ENCODE measurements around the gene BMI1. TPM values are rescaled to one million over a fixed set of nuclear protein-coding genes. Genes with fewer than 3 reads are reported as not detected.

BMI1 gene
- total RNA-seq, 1 experiment from 2014 or later, result 81.1 TPM

- Histone ChIP-seq H3K36me3 (ENCODE audit: control insufficient read depth in 1 of 2, insufficient read depth in 2 of 2, low read length in 2 of 2) (no peaks in the 10 kb centered on the region), H2AFZ (ENCODE audit: low read depth, low read length, poor library complexity, severe bottlenecking) (no peak overlapping the region), H3K4me2 (ENCODE audit: low read length) (no peak overlapping the region), H3K9me3 (ENCODE audit: control insufficient read depth in 1 of 2, insufficient read depth in 1 of 2, low read depth in 1 of 2, low read length in 2 of 2) (no peaks in the 10 kb centered on the region), H3K4me1 (ENCODE audit: control insufficient read depth in 1 of 2, insufficient read depth in 2 of 2, low read length in 2 of 2) (peaks cover 0 to 12% of the 10 kb centered on the region in 2 experiments; a peak in 2 of 4 replicates), H3K79me2 (ENCODE audit: insufficient read depth, low read length) (no peaks in the 10 kb centered on the region), H4K20me1 (ENCODE audit: insufficient read depth) (no peaks in the 10 kb centered on the region), H3K9me2 (ENCODE audit: insufficient read depth) (no peaks in the 10 kb centered on the region), H3K27ac (ENCODE audit: low read depth, low read length) (no peak overlapping the region), H3K4me3 (replicated peaks in 1 of 2; ENCODE audit: low read depth in 1 of 2, low read length in 2 of 2) (no peak overlapping the region), H3K9ac (ENCODE audit: low read length) (no peak overlapping the region), H3K27me3 (ENCODE audit: insufficient read depth, low read length) (no peaks in the 10 kb centered on the region)
- DNase-seq (ENCODE audit: low read depth, low spot score), result no peak
- no peak for TF ChIP-seq SIN3A (IDR thresholded peaks at IDR 0.05; ENCODE audit: low read depth)
- TF ChIP-seq, protein P1, sequence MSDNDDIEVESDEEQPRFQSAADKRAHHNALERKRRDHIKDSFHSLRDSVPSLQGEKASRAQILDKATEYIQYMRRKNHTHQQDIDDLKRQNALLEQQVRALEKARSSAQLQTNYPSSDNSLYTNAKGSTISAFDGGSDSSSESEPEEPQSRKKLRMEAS (IDR thresholded peaks at IDR 0.05), result no peak
- TF ChIP-seq, protein P2, sequence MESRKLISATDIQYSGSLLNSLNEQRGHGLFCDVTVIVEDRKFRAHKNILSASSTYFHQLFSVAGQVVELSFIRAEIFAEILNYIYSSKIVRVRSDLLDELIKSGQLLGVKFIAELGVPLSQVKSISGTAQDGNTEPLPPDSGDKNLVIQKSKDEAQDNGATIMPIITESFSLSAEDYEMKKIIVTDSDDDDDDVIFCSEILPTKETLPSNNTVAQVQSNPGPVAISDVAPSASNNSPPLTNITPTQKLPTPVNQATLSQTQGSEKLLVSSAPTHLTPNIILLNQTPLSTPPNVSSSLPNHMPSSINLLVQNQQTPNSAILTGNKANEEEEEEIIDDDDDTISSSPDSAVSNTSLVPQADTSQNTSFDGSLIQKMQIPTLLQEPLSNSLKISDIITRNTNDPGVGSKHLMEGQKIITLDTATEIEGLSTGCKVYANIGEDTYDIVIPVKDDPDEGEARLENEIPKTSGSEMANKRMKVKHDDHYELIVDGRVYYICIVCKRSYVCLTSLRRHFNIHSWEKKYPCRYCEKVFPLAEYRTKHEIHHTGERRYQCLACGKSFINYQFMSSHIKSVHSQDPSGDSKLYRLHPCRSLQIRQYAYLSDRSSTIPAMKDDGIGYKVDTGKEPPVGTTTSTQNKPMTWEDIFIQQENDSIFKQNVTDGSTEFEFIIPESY (IDR thresholded peaks at IDR 0.05; ENCODE audit: extremely low read depth, insufficient replicate concordance, low read length), result no peak
- no peak for TF ChIP-seq RAD21 (IDR thresholded peaks at IDR 0.05; ENCODE audit: low read depth)
- TF ChIP-seq ATF3 (IDR thresholded peaks at IDR 0.05), result no peak
- no peak for TF ChIP-seq YY1 (IDR thresholded peaks at IDR 0.05; ENCODE audit: extremely low read depth, insufficient replicate concordance, low read depth, low read length)
- no peak for TF ChIP-seq ZNF274 (IDR thresholded peaks at IDR 0.05; ENCODE audit: low read depth, low read length)
- no peak for TF ChIP-seq TCF7L2 (IDR thresholded peaks at IDR 0.05; ENCODE audit: borderline replicate concordance, extremely low read depth, insufficient read depth, insufficient read length)
- no peak for TF ChIP-seq SP1 (IDR thresholded peaks at IDR 0.05; ENCODE audit: low read depth)
- TF ChIP-seq EZH2phosphoT487 (IDR thresholded peaks at IDR 0.05; ENCODE audit: borderline replicate concordance), result no peak
- TF ChIP-seq, protein P3, sequence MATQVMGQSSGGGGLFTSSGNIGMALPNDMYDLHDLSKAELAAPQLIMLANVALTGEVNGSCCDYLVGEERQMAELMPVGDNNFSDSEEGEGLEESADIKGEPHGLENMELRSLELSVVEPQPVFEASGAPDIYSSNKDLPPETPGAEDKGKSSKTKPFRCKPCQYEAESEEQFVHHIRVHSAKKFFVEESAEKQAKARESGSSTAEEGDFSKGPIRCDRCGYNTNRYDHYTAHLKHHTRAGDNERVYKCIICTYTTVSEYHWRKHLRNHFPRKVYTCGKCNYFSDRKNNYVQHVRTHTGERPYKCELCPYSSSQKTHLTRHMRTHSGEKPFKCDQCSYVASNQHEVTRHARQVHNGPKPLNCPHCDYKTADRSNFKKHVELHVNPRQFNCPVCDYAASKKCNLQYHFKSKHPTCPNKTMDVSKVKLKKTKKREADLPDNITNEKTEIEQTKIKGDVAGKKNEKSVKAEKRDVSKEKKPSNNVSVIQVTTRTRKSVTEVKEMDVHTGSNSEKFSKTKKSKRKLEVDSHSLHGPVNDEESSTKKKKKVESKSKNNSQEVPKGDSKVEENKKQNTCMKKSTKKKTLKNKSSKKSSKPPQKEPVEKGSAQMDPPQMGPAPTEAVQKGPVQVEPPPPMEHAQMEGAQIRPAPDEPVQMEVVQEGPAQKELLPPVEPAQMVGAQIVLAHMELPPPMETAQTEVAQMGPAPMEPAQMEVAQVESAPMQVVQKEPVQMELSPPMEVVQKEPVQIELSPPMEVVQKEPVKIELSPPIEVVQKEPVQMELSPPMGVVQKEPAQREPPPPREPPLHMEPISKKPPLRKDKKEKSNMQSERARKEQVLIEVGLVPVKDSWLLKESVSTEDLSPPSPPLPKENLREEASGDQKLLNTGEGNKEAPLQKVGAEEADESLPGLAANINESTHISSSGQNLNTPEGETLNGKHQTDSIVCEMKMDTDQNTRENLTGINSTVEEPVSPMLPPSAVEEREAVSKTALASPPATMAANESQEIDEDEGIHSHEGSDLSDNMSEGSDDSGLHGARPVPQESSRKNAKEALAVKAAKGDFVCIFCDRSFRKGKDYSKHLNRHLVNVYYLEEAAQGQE (IDR thresholded peaks at IDR 0.05; ENCODE audit: low read depth), result no peak
- TF ChIP-seq CTCF (IDR thresholded peaks at IDR 0.05 in 2 of 3, conservative IDR thresholded peaks at IDR 0.05 in 1 of 3; ENCODE audit: borderline replicate concordance in 1 of 3, insufficient read depth in 1 of 3, low read depth in 2 of 3, low read length in 2 of 3), result no peak
- no peak for TF ChIP-seq ELF1 (IDR thresholded peaks at IDR 0.05; ENCODE audit: borderline replicate concordance, low read depth)
- TF ChIP-seq ZFX (IDR thresholded peaks at IDR 0.05), result no peak
- TF ChIP-seq POLR2AphosphoS5 (IDR thresholded peaks at IDR 0.05; ENCODE audit: low read depth, low read length), result no peak
- no peak for TF ChIP-seq EGR1 (IDR thresholded peaks at IDR 0.05; ENCODE audit: low read depth)
- no peak for TF ChIP-seq CEBPB (IDR thresholded peaks at IDR 0.05; ENCODE audit: low read depth)
- intact Hi-C loops (cut with micrococcal nuclease), result no loop called here
- RAD21 ChIA-PET (ENCODE audit: low non-redundant PET in 1 of 2, low total read pairs in 2 of 2, uncharacterized antibody in 2 of 2, unreplicated experiment in 2 of 2), result no interaction called here
- BruUV-seq (replicated peaks), result no TSS peak
- POLR2A ChIA-PET, result no interaction called here
- ATAC-seq, result no peak
- CTCF ChIA-PET, result no interaction called here
Measured at GRCh38 chr10:22280078-22280477, 40.8 kb upstream of the BMI1 start.
